DOHH2 (cell line): Measurements from ENCODE around the gene TOR2A.

Experiments
- H3F3A ChIP-seq: fragments of 200-600 bp; sonication (generic), shearing (Covaris generic); 2 replicates; pipeline ENCODE4 v1.6.0; 2016; ENCODE audit warnings: antibody characterized with exemption, mild to moderate bottlenecking; ENCODE audit not compliant: control insufficient read depth, insufficient read depth
- H3K27ac ChIP-seq: fragments of 200-600 bp; sonication (generic); 2 replicates; pipeline ENCODE4 v1.5.1; 2014; ENCODE audit warnings: low read depth, mild to moderate bottlenecking, low read length, moderate library complexity
- H3K27me3 ChIP-seq: fragments of 200-600 bp; sonication (generic); 2 replicates; pipeline ENCODE4 v1.6.1; 2014; ENCODE audit warnings: mild to moderate bottlenecking, low read length, mixed read lengths; ENCODE audit not compliant: control insufficient read depth
- H3K36me3 ChIP-seq: fragments of 200-600 bp; sonication (generic); 2 replicates; pipeline ENCODE4 v1.6.1; 2014; ENCODE audit warnings: mild to moderate bottlenecking, low read length, moderate library complexity, mixed read lengths; ENCODE audit not compliant: control insufficient read depth
- H3K4me1 ChIP-seq: fragments of 200-600 bp; sonication (generic); 2 replicates; pipeline ENCODE4 v1.6.1; 2014; ENCODE audit warnings: mild to moderate bottlenecking, low read length, mixed read lengths; ENCODE audit not compliant: control insufficient read depth
- H3K4me2 ChIP-seq: fragments of 200-600 bp; sonication (generic); 2 replicates; pipeline ENCODE4 v1.6.0; 2014; ENCODE audit warnings: mild to moderate bottlenecking, low read length, moderate library complexity
- H3K4me3 ChIP-seq: fragments of 200-600 bp; sonication (generic); 2 replicates; pipeline ENCODE4 v1.5.1; 2014; ENCODE audit warnings: mild to moderate bottlenecking, low read length, mixed read lengths
- H3K79me2 ChIP-seq: fragments of 200-600 bp; sonication (generic); 2 replicates; pipeline ENCODE4 v1.6.1; 2014; ENCODE audit warnings: mild to moderate bottlenecking, low read length, mixed read lengths; ENCODE audit not compliant: control insufficient read depth
- H3K9me2 ChIP-seq: fragments of 200-600 bp; sonication (generic); replicated peaks from 2 replicates; pipeline ENCODE4 v1.6.1; 2014; ENCODE audit warnings: mild to moderate bottlenecking, low read length, mixed read lengths; ENCODE audit not compliant: control insufficient read depth
- H3K9me3 ChIP-seq: fragments of 200-600 bp; sonication (generic); 2 replicates; pipeline ENCODE4 v1.6.1; 2014; ENCODE audit warnings: antibody characterized with exemption, low read length, mixed read lengths; ENCODE audit not compliant: control insufficient read depth, insufficient read depth
- H4K20me1 ChIP-seq: fragments of 200-600 bp; sonication (generic); 2 replicates; pipeline ENCODE4 v1.6.0; 2014; ENCODE audit warnings: low read depth, mild to moderate bottlenecking, antibody characterized with exemption, low read length, moderate library complexity; ENCODE audit not compliant: control insufficient read depth, insufficient read depth
- EZH2phosphoT487 ChIP-seq: fragments of 200-600 bp; sonication (generic); IDR thresholded peaks from 2 replicates; pipeline ENCODE4 v1.6.1; 2017; ENCODE audit warnings: borderline replicate concordance, mild to moderate bottlenecking, antibody characterized with exemption, low read length, moderate library complexity, mixed read lengths
- TF ChIP-seq, protein P1 (sequence below): fragments of 200-600 bp; sonication (generic); IDR thresholded peaks from one replicate; pipeline ENCODE4 v1.5.1; 2014; ENCODE audit warnings: antibody characterized with exemption, mild to moderate bottlenecking, low read depth, low read length; ENCODE audit not compliant: poor library complexity, severe bottlenecking

Gene TOR2A

DNA sequence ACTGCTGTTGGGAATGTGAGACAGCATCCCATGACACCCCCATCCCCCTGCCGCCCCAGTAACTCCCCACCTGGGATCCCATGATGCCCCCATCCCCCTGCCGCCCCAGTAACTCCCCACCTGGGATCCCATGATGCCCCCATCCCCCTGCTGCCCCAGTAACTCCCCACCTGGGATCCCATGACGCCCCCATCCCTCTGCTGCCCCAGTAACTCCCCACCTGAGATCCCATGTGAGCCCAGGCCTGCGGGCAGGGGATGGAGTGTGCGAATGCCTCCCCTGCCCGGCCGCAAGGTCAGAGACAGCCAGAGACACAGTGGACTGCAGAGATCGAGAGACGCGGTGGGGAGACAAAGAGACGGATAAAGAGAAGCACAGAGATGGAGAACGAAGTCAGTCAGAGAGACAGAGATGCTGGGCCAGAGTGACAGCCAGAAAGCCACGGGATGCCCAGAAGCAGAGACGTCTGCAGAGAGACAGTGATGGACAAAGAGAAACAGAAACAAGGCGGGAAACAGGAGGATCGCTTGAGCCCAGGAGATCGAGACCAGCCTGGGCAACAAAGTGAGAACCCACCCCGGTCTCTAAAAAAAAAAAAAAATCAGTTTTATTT, 42.4 kb upstream of the TOR2A start:
- H3F3A ChIP-seq = peaks cover 37% of the 10 kb centered on the region
- TF ChIP-seq EZH2phosphoT487 = no peak
- TF ChIP-seq, protein P1, sequence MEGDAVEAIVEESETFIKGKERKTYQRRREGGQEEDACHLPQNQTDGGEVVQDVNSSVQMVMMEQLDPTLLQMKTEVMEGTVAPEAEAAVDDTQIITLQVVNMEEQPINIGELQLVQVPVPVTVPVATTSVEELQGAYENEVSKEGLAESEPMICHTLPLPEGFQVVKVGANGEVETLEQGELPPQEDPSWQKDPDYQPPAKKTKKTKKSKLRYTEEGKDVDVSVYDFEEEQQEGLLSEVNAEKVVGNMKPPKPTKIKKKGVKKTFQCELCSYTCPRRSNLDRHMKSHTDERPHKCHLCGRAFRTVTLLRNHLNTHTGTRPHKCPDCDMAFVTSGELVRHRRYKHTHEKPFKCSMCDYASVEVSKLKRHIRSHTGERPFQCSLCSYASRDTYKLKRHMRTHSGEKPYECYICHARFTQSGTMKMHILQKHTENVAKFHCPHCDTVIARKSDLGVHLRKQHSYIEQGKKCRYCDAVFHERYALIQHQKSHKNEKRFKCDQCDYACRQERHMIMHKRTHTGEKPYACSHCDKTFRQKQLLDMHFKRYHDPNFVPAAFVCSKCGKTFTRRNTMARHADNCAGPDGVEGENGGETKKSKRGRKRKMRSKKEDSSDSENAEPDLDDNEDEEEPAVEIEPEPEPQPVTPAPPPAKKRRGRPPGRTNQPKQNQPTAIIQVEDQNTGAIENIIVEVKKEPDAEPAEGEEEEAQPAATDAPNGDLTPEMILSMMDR = no peak
- peaks cover 50% of the 10 kb centered on the region for H3K4me1 ChIP-seq
- peak overlapping the region; percentile 95 for H3K4me3 ChIP-seq
- H3K27ac ChIP-seq = peak overlapping the region; percentile 96
- no peaks in the 10 kb centered on the region for H3K27me3 ChIP-seq
- H3K36me3 ChIP-seq = peaks cover 35% of the 10 kb centered on the region
- H3K4me2 ChIP-seq = peak overlapping the region; percentile 97
- H3K9me3 ChIP-seq = no peaks in the 10 kb centered on the region
- H3K79me2 ChIP-seq = peaks cover 27% of the 10 kb centered on the region
- H4K20me1 ChIP-seq = no peaks in the 10 kb centered on the region
- no peaks in the 10 kb centered on the region for H3K9me2 ChIP-seq

DNA sequence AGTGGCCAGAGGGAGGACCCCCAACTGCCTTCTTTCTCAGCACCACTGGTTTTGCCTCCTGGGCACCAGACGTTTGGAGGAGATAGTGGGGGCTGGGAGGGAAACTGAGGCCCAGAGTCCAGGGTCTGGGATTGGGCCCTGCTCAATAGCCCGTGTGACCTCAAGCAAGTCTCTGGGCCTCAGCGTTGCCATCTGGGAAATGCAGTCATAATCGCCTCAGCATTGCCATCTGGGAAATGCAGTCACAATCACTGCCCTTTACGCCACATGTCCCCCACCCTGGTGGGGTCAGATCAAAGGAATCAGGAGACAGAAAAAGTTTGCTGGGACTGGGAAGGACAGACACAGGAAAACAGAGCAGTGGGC, 41.8 kb upstream of the TOR2A start:
- Histone ChIP-seq H3F3A (peaks cover 36% of the 10 kb centered on the region), H3K27me3 (no peaks in the 10 kb centered on the region), H3K4me3 (peak overlapping the region; percentile 95), H3K27ac (peak overlapping the region; percentile 96), H3K4me1 (peaks cover 48% of the 10 kb centered on the region), H3K9me3 (no peaks in the 10 kb centered on the region), H3K79me2 (peaks cover 27% of the 10 kb centered on the region), H3K36me3 (peaks cover 35% of the 10 kb centered on the region), H4K20me1 (no peaks in the 10 kb centered on the region), H3K4me2 (peak overlapping the region; percentile 97), H3K9me2 (no peaks in the 10 kb centered on the region)
- no peak for TF ChIP-seq EZH2phosphoT487
- TF ChIP-seq, protein P1 = no peak

DNA sequence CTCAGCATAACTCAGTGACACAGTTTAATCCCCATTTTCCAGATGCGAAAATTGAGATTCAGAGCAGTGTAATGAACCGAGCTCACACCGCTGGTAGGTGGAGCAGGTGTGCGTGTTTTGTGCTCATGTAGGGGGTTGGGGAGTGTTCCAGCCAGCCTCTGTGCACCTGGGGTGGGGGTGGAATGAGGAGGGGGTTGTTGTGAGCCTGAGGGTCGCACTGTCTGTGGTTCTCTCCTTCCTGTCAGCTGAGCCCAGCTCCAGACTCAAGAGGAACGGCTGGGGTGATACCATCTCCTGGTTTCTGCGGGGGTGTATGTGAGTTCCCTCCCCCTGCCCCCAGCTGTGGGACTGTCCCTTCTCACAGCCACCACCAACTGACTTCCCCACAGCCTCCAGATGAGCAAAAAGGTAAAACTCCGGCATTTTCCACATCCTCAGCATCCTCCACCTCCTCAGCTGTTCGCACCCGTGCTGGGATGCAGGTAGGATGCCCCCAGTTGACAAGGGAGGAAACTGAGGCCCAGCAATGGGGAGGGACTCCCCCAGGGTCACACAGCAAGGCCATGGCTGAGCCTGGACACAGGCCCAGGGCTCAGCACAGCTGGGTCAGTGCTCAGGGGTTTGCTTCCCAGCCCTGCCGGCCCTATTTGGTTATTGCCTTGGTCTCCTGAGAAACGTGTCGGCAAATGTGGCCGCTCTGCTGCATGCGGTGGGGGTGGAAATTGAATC, 41.3 kb upstream of the TOR2A start:
- no peaks in the 10 kb centered on the region for H3K9me2 ChIP-seq
- H3K4me1 ChIP-seq = peaks cover 48% of the 10 kb centered on the region
- no peak for TF ChIP-seq EZH2phosphoT487
- TF ChIP-seq, protein P1 = no peak
- H3K27me3 ChIP-seq = no peaks in the 10 kb centered on the region
- no peaks in the 10 kb centered on the region for H4K20me1 ChIP-seq
- peak overlapping the region; percentile 95 for H3K4me3 ChIP-seq
- H3K79me2 ChIP-seq = peaks cover 27% of the 10 kb centered on the region
- peaks cover 32% of the 10 kb centered on the region for H3F3A ChIP-seq
- no peaks in the 10 kb centered on the region for H3K9me3 ChIP-seq
- H3K4me2 ChIP-seq = peak overlapping the region; percentile 97
- peak overlapping the region; percentile 96 for H3K27ac ChIP-seq
- peaks cover 39% of the 10 kb centered on the region for H3K36me3 ChIP-seq
